Measurements from ENCODE around the gene HELQ.

DNA sequence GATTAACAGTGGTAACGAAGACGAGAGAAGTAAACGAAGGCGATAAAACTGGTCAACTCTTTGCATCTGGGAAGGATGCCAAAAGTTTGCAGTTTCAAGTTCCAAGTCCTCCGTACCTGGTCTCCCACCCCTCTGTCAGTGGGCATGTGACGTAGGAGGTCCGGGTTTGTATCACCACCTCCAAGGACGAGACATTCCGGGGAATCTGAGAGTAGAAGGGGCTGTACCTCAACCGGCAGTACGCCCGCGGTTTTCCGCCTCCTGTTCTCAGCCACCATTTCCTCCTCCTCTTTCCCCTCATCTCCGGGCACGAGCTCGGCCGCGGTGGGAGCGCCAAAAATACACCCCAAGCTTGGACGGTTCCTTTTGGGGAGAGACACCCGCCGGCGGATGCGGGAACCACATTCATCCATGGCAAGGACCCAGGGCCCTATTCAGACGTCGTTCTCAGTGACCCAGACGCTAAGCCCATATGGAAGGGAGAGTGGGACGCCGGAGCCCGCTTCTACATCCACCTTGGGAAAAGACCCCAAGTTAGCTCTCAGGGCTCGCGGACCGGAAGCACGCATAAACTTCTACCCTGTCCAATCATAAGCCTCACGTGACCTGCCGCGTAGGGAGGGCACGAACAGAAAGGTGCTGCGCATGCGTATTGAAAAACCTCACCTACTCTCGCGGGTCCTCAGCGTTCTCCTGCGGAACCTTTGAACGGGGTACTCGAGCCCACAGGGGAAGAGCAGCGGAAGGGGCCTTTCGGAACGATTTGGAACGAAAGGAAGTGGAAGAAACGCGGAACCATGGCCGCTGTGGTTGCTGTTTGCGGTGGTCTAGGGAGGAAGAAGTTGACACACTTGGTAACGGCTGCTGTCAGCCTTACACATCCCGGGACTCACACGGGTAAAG is at the start of gene HELQ, which contains the start of gene MRPS18C:
- peak in 3 of 5 experiments; percentile 21 to 69 (median 43) for TF ChIP-seq CTCF (IDR thresholded peaks at IDR 0.05)
- peak; percentile 91 to 96 for TF ChIP-seq EP300 (IDR thresholded peaks at IDR 0.05)

Data from tibial nerve (tissue), 4 donors.